Activated T-helper 2 cell treated with anti-CD3 and anti-CD28 coated beads, Interferon-gamma antibody, Interleukin-2, Interleukin-4, amounts not matched to agents 10 μg/mL and 5 μg/mL and 100 μg/mL, durations not matched to agents 14 hours and 24 hours and 36 hours (primary cell): ENCODE measurements around the gene SERPINB4. TPM values are rescaled to one million over a fixed set of nuclear protein-coding genes. Genes with fewer than 3 reads are reported as not detected.

Experiments
- total RNA-seq: library from RNA; stranded (reverse); gene quantifications from 2 replicates; pipeline ENCODE4 v1.2.3, GENCODE V29; 2022

Gene SERPINB4
- total RNA-seq, 1 donor from 2014 or later: not detected

Other genes starting within 250 kb of the SERPINB4 start
- 53.8 and 56.1 TPM in 2 replicates for gene VPS4B, start 221.8 kb downstream of the SERPINB4 start, total RNA-seq
- gene SERPINB5, start 167.3 kb downstream of the SERPINB4 start, total RNA-seq: not detected in 2 replicates
- not detected in 2 replicates for gene SERPINB12, start 101.9 kb downstream of the SERPINB4 start, total RNA-seq
- not detected in 2 replicates for gene SERPINB13, start 56.9 kb downstream of the SERPINB4 start, total RNA-seq
- gene SERPINB3, start 17.6 kb upstream of the SERPINB4 start, total RNA-seq: not detected in 2 replicates
- not detected in 2 replicates for gene SERPINB11, start 58.7 kb upstream of the SERPINB4 start, total RNA-seq
- not detected in 2 replicates for gene SERPINB7, start 131.2 kb upstream of the SERPINB4 start, total RNA-seq
- gene SERPINB2, start 243.4 kb upstream of the SERPINB4 start, total RNA-seq: not detected in 2 replicates